Liver (tissue), 9 donors: ENCODE measurements around the gene NAXD. TPM values are rescaled to one million over a fixed set of nuclear protein-coding genes. Genes with fewer than 3 reads are reported as not detected.

Experiments
- DNase-seq: peaks from one replicate; pipeline ENCODE4 v3.0.0-alpha.2; 2017; ENCODE audit warnings: low spot score
- H3K27ac ChIP-seq, 2 donors: one replicate each; pipeline ENCODE4 v1.7.0; 2013; ENCODE audit warnings: inconsistent platforms in 2 of 2, low read length in 2 of 2, control low read depth in 1 of 2, low read depth in 1 of 2, mild to moderate bottlenecking in 1 of 2
- H3K27me3 ChIP-seq, 4 donors: one replicate each; pipeline versions ENCODE4 v1.6.1 to v1.7.0; 2013; ENCODE audit warnings: low read length in 3 of 4, inconsistent platforms in 1 of 4, mild to moderate bottlenecking in 1 of 4, moderate library complexity in 1 of 4; ENCODE audit not compliant: control insufficient read depth in 4 of 4, insufficient read depth in 4 of 4
- H3K36me3 ChIP-seq, 4 donors: one replicate each; pipeline versions ENCODE4 v1.6.1 to v1.7.0; 2013; ENCODE audit warnings: low read length in 3 of 4, mild to moderate bottlenecking in 3 of 4, low read depth in 1 of 4, moderate library complexity in 1 of 4; ENCODE audit not compliant: control insufficient read depth in 4 of 4, insufficient read depth in 3 of 4
- H3K4me1 ChIP-seq, 4 donors: one replicate each; pipeline versions ENCODE4 v1.6.1 to v1.7.0; 2013; ENCODE audit warnings: low read length in 3 of 4, mild to moderate bottlenecking in 3 of 4, moderate library complexity in 1 of 4; ENCODE audit not compliant: control insufficient read depth in 4 of 4, insufficient read depth in 4 of 4
- H3K4me3 ChIP-seq, 3 donors: one replicate each; pipeline versions ENCODE4 v1.6.1 to v1.7.0; 2013; ENCODE audit warnings: low read length in 3 of 3, control low read depth in 1 of 3, low read depth in 1 of 3, mild to moderate bottlenecking in 1 of 3
- H3K9ac ChIP-seq, 2 donors: one replicate each; pipeline ENCODE4 v1.7.0; 2013; ENCODE audit warnings: low read length in 2 of 2, mild to moderate bottlenecking in 2 of 2, moderate library complexity in 2 of 2, control low read depth in 1 of 2, low read depth in 1 of 2
- H3K9me3 ChIP-seq, 4 donors: one replicate each; pipeline versions ENCODE4 v1.6.1 to v1.7.0; 2013; ENCODE audit warnings: low read length in 3 of 4; ENCODE audit not compliant: control insufficient read depth in 4 of 4
- ATF3 ChIP-seq: IDR thresholded peaks from 2 replicates; pipeline ENCODE4 v1.6.1; 2016; ENCODE audit warnings: antibody characterized with exemption
- CTCF ChIP-seq: fragments of 150-350 bp; IDR thresholded peaks from 2 replicates; pipeline ENCODE4 v1.5.1; 2017; ENCODE audit warnings: improper control_type of control experiment, low read depth, low read length; ENCODE audit not compliant: missing input control
- EGR1 ChIP-seq, 2 donors: IDR thresholded peaks; 2 replicates each; pipeline ENCODE4 v1.6.1; 2016 to 2018; ENCODE audit warnings: antibody characterized with exemption in 2 of 2, low read depth in 2 of 2
- FOXA1 ChIP-seq: IDR thresholded peaks from 2 replicates; pipeline ENCODE4 v1.6.1; 2016; ENCODE audit warnings: antibody characterized with exemption
- FOXA2 ChIP-seq: IDR thresholded peaks from 2 replicates; pipeline ENCODE4 v1.6.1; 2016; ENCODE audit warnings: antibody characterized with exemption
- GABPA ChIP-seq, 2 donors: IDR thresholded peaks in 1 of 2; conservative IDR thresholded peaks in 1 of 2; 2 replicates each; pipeline ENCODE4 v1.6.1; 2016; ENCODE audit warnings: antibody characterized with exemption in 2 of 2, mild to moderate bottlenecking in 1 of 2, moderate library complexity in 1 of 2
- HNF4A ChIP-seq, 2 donors: conservative IDR thresholded peaks; 2 replicates each; pipeline ENCODE4 v1.6.1; 2016; ENCODE audit warnings: antibody characterized with exemption in 2 of 2, mild to moderate bottlenecking in 2 of 2
- HNF4G ChIP-seq: IDR thresholded peaks from 2 replicates; pipeline ENCODE4 v1.6.1; 2016; ENCODE audit warnings: antibody characterized with exemption
- MAX ChIP-seq: IDR thresholded peaks from 2 replicates; pipeline ENCODE4 v1.6.1; 2016; ENCODE audit warnings: antibody characterized with exemption
- NR2F2 ChIP-seq: IDR thresholded peaks from 2 replicates; pipeline ENCODE4 v1.6.1; 2016; ENCODE audit warnings: antibody characterized with exemption
- RAD21 ChIP-seq, 2 donors: IDR thresholded peaks; 2 replicates each; pipeline ENCODE4 v1.6.1; 2016; ENCODE audit warnings: antibody characterized with exemption in 2 of 2, mild to moderate bottlenecking in 2 of 2
- REST ChIP-seq: IDR thresholded peaks from 2 replicates; pipeline ENCODE4 v1.6.1; 2016; ENCODE audit warnings: antibody characterized with exemption, mild to moderate bottlenecking
- RXRA ChIP-seq, 2 donors: IDR thresholded peaks; 2 replicates each; pipeline ENCODE4 v1.6.1; 2017 to 2018; ENCODE audit warnings: antibody characterized with exemption in 2 of 2, mild to moderate bottlenecking in 1 of 2
- SP1 ChIP-seq: IDR thresholded peaks from 2 replicates; pipeline ENCODE4 v1.6.1; 2018; ENCODE audit warnings: antibody characterized with exemption, mild to moderate bottlenecking
- TAF1 ChIP-seq: conservative IDR thresholded peaks from 2 replicates; pipeline ENCODE4 v1.6.1; 2016; ENCODE audit warnings: antibody characterized with exemption, mild to moderate bottlenecking
- YY1 ChIP-seq: IDR thresholded peaks from 2 replicates; pipeline ENCODE4 v1.6.1; 2016; ENCODE audit warnings: antibody characterized with exemption, mild to moderate bottlenecking
- ZBTB33 ChIP-seq: IDR thresholded peaks from 2 replicates; pipeline ENCODE4 v1.6.1; 2016; ENCODE audit warnings: antibody characterized with exemption
- WGBS: extraction: QIAGEN DNeasy Blood & Tissue Kit; methylation state at CpG from one replicate; pipeline ENCODE4 v1.1.7; 2013; 5-methylcytosine and 5-hydroxymethylcytosine counted together
- polyA plus RNA-seq, 2 donors: library from polyadenylated mRNA; stranded (reverse) in 1 of 2; unstranded in 1 of 2; fragments of 200-250 nt in 1 of 2; fragments of >200 nt in 1 of 2; fragmentation: Nextera tagmentation in 1 of 2; extraction: Ambion mirVana in 1 of 2; gene quantifications; one replicate each; pipeline versions ENCODE4 v1.2.1 to v1.2.3, GENCODE V29; 2013 to 2015
- total RNA-seq, 2 donors: library from RNA; depleted of rRNA; stranded (reverse); fragments of >200 nt; gene quantifications; one replicate each; pipeline ENCODE4 v1.2.3, GENCODE V29; 2014
- donor health status: healthy.
- donor health status: healthy.
- donor health status: healthy.
- donor health status: healthy.
- donor health status: healthy.

Gene NAXD
- total and polyA plus RNA-seq, 4 donors: 19.0 to 40.5 (median 27.6) TPM

- Histone ChIP-seq H3K36me3 (no peaks in the 10 kb centered on the region), H3K4me1 (peaks cover 0 to 14% (median 6%) of the 10 kb centered on the region in 4 donors), H3K4me3 (no peak overlapping the region), H3K9me3 (no peaks in the 10 kb centered on the region), H3K27ac (no peak overlapping the region), H3K9ac (no peak overlapping the region), H3K27me3 (no peaks in the 10 kb centered on the region)
- WGBS: 76% methylated on average over 16 of the region's 16 CpGs
- DNase-seq: no peak
- no peak for TF ChIP-seq MAX
- TF ChIP-seq TAF1: no peak
- no peak for TF ChIP-seq SP1
- TF ChIP-seq NR2F2: no peak
- no peak for TF ChIP-seq HNF4A (conservative IDR thresholded peaks at IDR 0.05)
- no peak for TF ChIP-seq ZBTB33
- TF ChIP-seq FOXA1: no peak
- no peak for TF ChIP-seq CTCF
- no peak for TF ChIP-seq HNF4G
- no peak for TF ChIP-seq GABPA (IDR thresholded peaks at IDR 0.05 in 1 of 2, conservative IDR thresholded peaks at IDR 0.05 in 1 of 2)
- TF ChIP-seq YY1: no peak
- TF ChIP-seq RAD21 (IDR thresholded peaks at IDR 0.05): no peak
- TF ChIP-seq FOXA2: no peak
- TF ChIP-seq EGR1 (IDR thresholded peaks at IDR 0.05; ENCODE audit: low read depth in 2 of 2): no peak
- no peak for TF ChIP-seq REST
- no peak for TF ChIP-seq RXRA (IDR thresholded peaks at IDR 0.05)
- TF ChIP-seq ATF3: no peak
Measured at GRCh38 chr13:110597041-110597689, 18.2 kb upstream of the NAXD start.
